CD4-positive, alpha-beta T cell treated with Interferon gamma for 1 hour (primary cell): ENCODE results near the gene CSMD2.
"Not testable (repeated sequence)": the region's sequence is repeated elsewhere in the genome, so short reads cannot be mapped to it uniquely, and the experiment has no call there.

Experiments
- DNase-seq: peaks from one replicate; pipeline ENCODE4 v3.0.0-alpha.2; 2020

The CSMD2 gene

GRCh38 chr1:33512226-33513011, 652.6 kb downstream of the CSMD2 start:
- DNase-seq: no peak

GRCh38 chr1:33509276-33509675, 655.8 kb downstream of the CSMD2 start:
- DNase-seq: not testable (repeated sequence)

GRCh38 chr1:33508151-33508550, 656.9 kb downstream of the CSMD2 start:
- DNase-seq: no peak

- no peak for DNase-seq
Observed at GRCh38 chr1:33507661-33508060, 657.4 kb downstream of the CSMD2 start.

GRCh38 chr1:33503506-33503905, 661.5 kb downstream of the CSMD2 start:
- no peak for DNase-seq

GRCh38 chr1:33502726-33503125, 662.3 kb downstream of the CSMD2 start:
- no peak for DNase-seq

GRCh38 chr1:33501774-33502173, 663.3 kb downstream of the CSMD2 start:
- DNase-seq: no peak

- DNase-seq: no peak
Observed at GRCh38 chr1:33501309-33501708, 663.7 kb downstream of the CSMD2 start.

- no peak for DNase-seq
Observed at GRCh38 chr1:33500547-33500946, 664.5 kb downstream of the CSMD2 start.

- no peak for DNase-seq
Observed at GRCh38 chr1:33497410-33497809, 667.6 kb downstream of the CSMD2 start.

- no peak for DNase-seq
Observed at GRCh38 chr1:33494929-33495328, 670.1 kb downstream of the CSMD2 start.

- DNase-seq: no peak
Observed at GRCh38 chr1:33488624-33489023, 676.4 kb downstream of the CSMD2 start.

- DNase-seq: no peak
Observed at GRCh38 chr1:33482412-33482811, 682.6 kb downstream of the CSMD2 start.

GRCh38 chr1:33477451-33477850, 687.6 kb downstream of the CSMD2 start:
- DNase-seq: no peak

- no peak for DNase-seq
Observed at GRCh38 chr1:33473900-33474299, 691.1 kb downstream of the CSMD2 start.

- peak; percentile 85 for DNase-seq
Observed at GRCh38 chr1:33472269-33472980, 692.6 kb downstream of the CSMD2 start, which contains the start of gene ZSCAN20. Gene ZSCAN20, plus strand, starts transcription at chr1:33472645. Its CDS starts 6,644 bp downstream, at chr1:33479289.

- no peak for DNase-seq
Observed at GRCh38 chr1:33471416-33471815, 693.6 kb downstream of the CSMD2 start.

GRCh38 chr1:33470495-33471012, 694.5 kb downstream of the CSMD2 start:
- DNase-seq: peak; percentile 56

GRCh38 chr1:33469691-33470090, 695.3 kb downstream of the CSMD2 start:
- no peak for DNase-seq

- DNase-seq: no peak
Observed at GRCh38 chr1:33468967-33469366, 696.1 kb downstream of the CSMD2 start.

GRCh38 chr1:33468531-33468930, 696.5 kb downstream of the CSMD2 start:
- DNase-seq: no peak

GRCh38 chr1:33468011-33468410, 697.0 kb downstream of the CSMD2 start:
- DNase-seq: no peak

- no peak for DNase-seq
Observed at GRCh38 chr1:33466159-33466558, 698.9 kb downstream of the CSMD2 start.

- no peak for DNase-seq
Observed at GRCh38 chr1:33465316-33465715, 699.7 kb downstream of the CSMD2 start.
